HG03025 (cell line): ENCODE measurements around the gene ADARB2.

ENCODE experiments used
- ATAC-seq: cut with Tn5 transposase; IDR thresholded peaks from one replicate; pipeline ENCODE4 v1.9.1; 2021; ENCODE audit warnings: mild to moderate bottlenecking, moderate library complexity; ENCODE audit not compliant: unreplicated experiment, low FRiP score

ADARB2 gene

GRCh38 chr10:1665681-1666080 is 71.6 kb downstream of the ADARB2 start:
- ATAC-seq, result no peak

GRCh38 chr10:1665021-1665661 is 72.2 kb downstream of the ADARB2 start:
- no peak for ATAC-seq

- no peak for ATAC-seq
Measured at GRCh38 chr10:1664333-1664964, 72.9 kb downstream of the ADARB2 start.

GRCh38 chr10:1663226-1663625 is 74.1 kb downstream of the ADARB2 start:
- ATAC-seq, result no peak

- peak; percentile 21 for ATAC-seq
Measured at GRCh38 chr10:1662438-1663025, 74.8 kb downstream of the ADARB2 start.

GRCh38 chr10:1661859-1662437 is 75.4 kb downstream of the ADARB2 start:
- peak; percentile 80 for ATAC-seq

GRCh38 chr10:1661416-1661815 is 75.9 kb downstream of the ADARB2 start:
- no peak for ATAC-seq

- no peak for ATAC-seq
Measured at GRCh38 chr10:1660815-1661214, 76.5 kb downstream of the ADARB2 start.

GRCh38 chr10:1660386-1660785 is 76.9 kb downstream of the ADARB2 start:
- no peak for ATAC-seq

- no peak for ATAC-seq
Measured at GRCh38 chr10:1659221-1659791, 78.0 kb downstream of the ADARB2 start.

GRCh38 chr10:1658658-1659057 is 78.7 kb downstream of the ADARB2 start:
- ATAC-seq, result no peak

GRCh38 chr10:1657479-1657878 is 79.8 kb downstream of the ADARB2 start:
- no peak for ATAC-seq

- no peak for ATAC-seq
Measured at GRCh38 chr10:1655367-1655766, 82.0 kb downstream of the ADARB2 start.

GRCh38 chr10:1654811-1655356 is 82.4 kb downstream of the ADARB2 start:
- no peak for ATAC-seq

- no peak for ATAC-seq
Measured at GRCh38 chr10:1654247-1654646, 83.1 kb downstream of the ADARB2 start.

- no peak for ATAC-seq
Measured at GRCh38 chr10:1653321-1653720, 84.0 kb downstream of the ADARB2 start.

- no peak for ATAC-seq
Measured at GRCh38 chr10:1652151-1652550, 85.2 kb downstream of the ADARB2 start.

- no peak for ATAC-seq
Measured at GRCh38 chr10:1651270-1651966, 85.9 kb downstream of the ADARB2 start.

- no peak for ATAC-seq
Measured at GRCh38 chr10:1650542-1651269, 86.6 kb downstream of the ADARB2 start.

GRCh38 chr10:1648648-1649047 is 88.7 kb downstream of the ADARB2 start:
- ATAC-seq, result no peak
